HG03175 (cell line): ENCODE data around the gene SMARCAL1.
A peak's percentile ranks its signal among the peaks of the same experiment; 100 is the strongest.

Experiments used
- ATAC-seq: cut with Tn5 transposase; IDR thresholded peaks from one replicate; pipeline ENCODE4 v1.9.1; 2021; ENCODE audit warnings: mild to moderate bottlenecking, moderate library complexity; ENCODE audit not compliant: unreplicated experiment

Gene SMARCAL1

DNA sequence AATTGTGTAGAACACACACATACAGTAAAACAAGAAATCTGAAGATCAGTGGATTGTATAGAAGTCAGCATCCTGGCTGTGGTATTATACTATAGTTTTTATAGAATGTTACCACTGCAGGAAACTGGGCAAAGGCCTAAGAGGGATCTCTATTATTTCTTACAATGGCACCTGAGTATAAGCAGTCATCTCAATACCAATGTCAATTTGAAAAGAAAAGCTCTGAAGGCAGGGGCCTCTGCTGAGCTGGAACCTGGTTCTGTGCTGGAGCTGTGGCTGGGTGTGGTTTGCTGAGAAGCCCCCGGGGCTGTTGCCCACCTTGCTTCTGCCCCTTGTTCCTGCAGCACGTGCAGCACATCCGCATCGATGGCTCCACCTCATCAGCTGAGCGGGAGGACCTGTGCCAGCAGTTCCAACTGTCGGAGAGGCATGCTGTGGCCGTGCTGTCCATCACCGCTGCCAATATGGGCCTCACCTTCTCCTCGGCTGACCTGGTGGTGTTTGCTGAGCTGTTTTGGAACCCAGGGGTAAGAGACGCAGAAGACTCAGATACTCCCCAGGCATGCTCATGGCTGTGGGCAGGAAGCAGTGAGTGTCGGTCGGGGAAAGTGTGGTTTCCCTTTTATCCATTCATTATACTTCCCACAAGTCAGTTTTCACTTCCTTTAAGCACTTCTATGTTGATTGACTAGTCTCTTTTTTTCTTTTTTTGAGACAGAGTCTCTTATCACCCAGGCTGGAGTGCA is 62.8 kb downstream of the SMARCAL1 start:
- no peak for ATAC-seq

DNA sequence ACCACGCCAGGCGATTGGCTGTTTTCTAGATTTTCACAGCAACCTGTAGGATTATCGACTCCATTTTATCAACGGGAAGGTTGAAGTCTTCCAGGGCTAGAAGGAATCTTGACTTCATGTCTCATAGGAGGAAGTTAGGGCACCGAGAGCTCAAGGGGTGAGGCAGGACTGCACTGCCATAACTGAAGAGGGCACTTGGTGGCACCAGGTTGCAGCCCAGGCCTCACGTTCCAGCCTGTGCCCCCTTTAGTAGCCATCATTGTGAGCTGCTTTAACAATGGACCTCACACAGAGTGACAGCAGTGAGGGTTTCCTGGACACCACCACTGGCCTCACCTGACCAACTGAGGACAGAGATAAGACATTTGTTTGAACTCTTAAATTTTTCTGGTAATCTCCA is 63.5 kb downstream of the SMARCAL1 start:
- no peak for ATAC-seq

GRCh38 chr2:216477283-216478035 is 65.2 kb downstream of the SMARCAL1 start:
- no peak for ATAC-seq

GRCh38 chr2:216478151-216478550 is 65.9 kb downstream of the SMARCAL1 start:
- no peak for ATAC-seq

- no peak for ATAC-seq
These were observed 66.5 kb downstream of the SMARCAL1 start for GRCh38 chr2:216478791-216479190.

GRCh38 chr2:216480221-216480620 is 67.9 kb downstream of the SMARCAL1 start:
- no peak for ATAC-seq

- no peak for ATAC-seq
These were observed 70.4 kb downstream of the SMARCAL1 start for GRCh38 chr2:216482640-216483039.

DNA sequence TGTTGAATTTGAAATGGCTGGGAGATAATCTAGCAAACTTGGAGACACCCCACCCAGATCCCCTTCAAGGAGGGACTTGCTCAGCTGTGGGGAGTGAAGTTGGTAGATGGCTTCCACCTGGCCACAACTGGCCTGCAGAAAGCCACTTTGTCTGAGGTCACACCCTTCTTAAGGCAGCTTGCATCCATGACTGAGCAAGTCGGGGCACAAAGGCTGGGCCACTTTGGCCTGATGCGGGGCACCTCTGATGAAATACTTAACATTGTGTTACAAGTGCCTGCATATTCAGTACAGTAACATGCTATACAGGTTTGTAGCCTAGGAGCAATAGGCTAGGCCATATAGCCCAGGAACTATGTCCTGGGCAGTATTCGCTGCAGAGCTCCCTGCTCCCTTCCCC is 73.0 kb downstream of the SMARCAL1 start:
- no peak for ATAC-seq

DNA sequence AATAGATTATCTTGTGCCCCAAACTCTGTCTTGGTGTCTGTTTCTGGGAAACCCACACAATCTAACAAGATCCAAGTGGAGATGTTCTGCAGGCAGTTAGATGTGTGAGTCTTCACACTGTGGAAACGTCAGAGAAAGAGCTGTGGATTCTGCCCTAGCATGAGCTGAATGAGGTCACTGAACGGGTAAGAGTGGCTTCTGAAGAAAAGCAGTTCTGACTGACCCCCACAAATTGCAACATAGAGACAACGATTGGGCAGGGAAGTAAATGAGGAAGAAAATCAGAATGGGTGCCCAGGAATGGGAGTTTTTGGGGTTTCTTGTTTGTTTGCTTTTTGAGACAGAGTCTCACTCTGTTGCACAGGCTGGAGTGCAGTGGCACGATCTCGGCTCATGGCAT is 73.5 kb downstream of the SMARCAL1 start:
- no peak for ATAC-seq

DNA sequence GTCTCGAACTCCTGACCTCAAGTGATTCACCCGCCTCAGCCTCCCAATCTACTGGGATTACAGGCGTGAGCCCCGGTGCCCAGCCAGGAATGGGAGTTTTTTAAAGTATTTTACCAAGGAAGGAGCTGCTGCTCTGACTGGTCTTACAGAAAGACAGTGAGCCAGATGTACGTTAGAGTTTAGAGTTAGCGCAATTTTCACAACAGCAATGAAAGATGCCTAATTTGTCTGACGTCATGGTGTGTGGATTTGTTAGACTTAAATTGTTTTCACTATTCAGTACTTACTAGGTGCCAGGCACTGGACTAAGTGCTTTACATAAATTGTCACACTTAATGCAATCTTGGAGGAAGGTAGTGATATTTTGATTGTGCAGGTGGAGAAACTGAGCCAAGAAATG is 74.0 kb downstream of the SMARCAL1 start:
- no peak for ATAC-seq

- ATAC-seq, result no peak
These were observed 74.4 kb downstream of the SMARCAL1 start for GRCh38 chr2:216486708-216487107.

- no peak for ATAC-seq
These were observed 77.8 kb downstream of the SMARCAL1 start for GRCh38 chr2:216490061-216490460.

GRCh38 chr2:216491793-216492596 is 79.7 kb downstream of the SMARCAL1 start:
- peak; percentile 62 for ATAC-seq

DNA sequence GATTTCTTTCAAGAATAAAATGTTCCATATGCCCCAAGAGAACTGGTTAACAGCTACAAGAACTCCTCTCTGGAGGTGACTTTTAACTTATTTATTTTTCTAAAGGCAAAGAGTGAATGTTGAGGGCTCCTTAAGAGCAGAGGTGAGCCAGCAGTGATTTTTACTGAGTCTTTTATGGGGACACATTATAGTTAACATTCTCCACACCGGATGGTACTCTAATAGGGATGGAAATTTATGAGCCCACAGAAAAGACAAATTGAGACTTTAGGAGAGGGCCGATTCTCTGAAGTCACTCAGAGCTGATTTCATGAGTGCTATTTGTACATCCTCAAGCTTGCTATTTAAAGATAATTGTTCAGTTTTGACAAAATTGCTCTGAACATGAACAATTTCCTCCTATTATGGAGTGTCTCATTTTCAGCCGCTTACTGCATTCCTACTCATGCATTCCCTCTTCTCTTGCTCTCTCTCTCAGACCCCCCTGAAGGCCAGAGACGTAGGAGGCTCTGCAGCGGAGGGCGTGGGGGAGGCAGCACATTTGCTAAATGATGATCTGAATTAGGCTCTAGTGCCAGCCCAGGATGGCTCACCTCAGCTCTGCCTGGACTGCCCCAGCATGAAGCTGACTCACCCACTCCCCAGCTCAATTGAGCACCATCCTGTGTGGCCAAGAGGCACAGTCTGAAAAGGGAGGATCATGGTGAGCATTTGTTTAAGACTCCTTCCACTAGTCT is 80.5 kb downstream of the SMARCAL1 start:
- ATAC-seq, result no peak

- no peak for ATAC-seq
These were observed 81.0 kb downstream of the SMARCAL1 start for GRCh38 chr2:216493334-216493685.

- ATAC-seq, result no peak
These were observed 83.4 kb downstream of the SMARCAL1 start for GRCh38 chr2:216495656-216496055.

- no peak for ATAC-seq
These were observed 85.2 kb downstream of the SMARCAL1 start for GRCh38 chr2:216497382-216498069.

DNA sequence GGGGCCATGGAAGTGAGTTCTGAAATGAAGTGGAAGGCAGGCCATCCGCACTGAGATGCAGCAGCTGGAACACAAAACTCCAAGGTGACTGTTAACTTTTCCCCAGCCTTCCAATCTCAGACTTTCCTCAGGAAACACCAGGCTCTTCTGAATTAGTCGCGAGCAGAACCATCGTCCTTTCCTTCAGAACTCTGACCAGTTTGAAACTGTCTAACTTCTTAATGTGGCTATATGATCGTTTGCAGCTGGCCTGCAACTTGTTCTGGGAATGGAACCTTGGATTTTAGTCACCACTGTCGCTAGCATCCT is 85.7 kb downstream of the SMARCAL1 start:
- no peak for ATAC-seq

DNA sequence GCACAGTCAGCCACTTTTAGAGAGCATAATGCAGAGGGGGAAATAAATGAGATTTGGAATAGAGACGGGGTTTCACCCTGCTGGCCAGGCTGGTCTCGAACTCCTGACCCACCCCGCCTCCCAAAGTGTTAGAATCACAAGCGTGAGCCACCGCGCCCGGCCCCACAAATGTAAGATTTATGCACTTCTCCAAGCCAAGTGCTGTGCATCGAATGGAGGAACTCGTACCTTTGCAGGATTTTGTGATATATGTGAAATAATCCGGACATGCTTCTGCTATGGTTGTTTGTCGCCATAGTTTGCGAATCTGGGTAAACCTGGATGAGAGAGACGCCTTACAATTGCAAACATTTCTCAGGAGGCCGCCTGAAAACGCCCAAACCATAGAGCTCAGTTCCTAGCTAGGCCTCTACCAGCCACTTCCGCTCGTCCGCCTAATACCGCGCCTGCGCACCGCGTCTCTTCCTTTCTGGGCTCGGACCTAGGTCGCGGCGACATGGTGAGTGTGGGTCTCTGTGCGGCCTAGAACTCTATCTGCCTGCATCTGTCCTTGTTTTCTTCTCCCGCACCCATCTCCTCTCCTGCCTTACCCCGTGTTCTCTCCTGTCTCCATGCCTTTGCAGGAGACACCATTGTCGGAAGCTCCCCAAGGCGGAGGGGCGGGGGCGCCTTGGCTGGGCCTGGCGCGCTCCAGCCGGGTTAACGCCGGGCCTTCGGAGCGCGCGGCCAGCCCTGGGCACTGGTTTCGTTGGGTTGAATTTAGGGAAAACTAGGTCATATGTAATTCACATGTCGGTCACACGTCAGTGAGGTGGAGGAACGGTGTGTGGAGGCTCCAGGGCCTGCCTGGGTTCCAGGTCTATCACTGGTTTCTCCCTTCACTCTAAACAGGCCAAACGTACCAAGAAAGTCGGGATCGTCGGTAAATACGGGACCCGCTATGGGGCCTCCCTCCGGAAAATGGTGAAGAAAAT is 86.4 kb downstream of the SMARCAL1 start, which contains the start of gene RPL37A:
TSS of gene RPL37A (plus strand) at position 466 of the 974 bp plus-strand sequence. CDS start at position 497, 31 bp downstream.
- peak; percentile 88 for ATAC-seq
